GM23248 (cell line): ENCODE data around the gene LPCAT2.

Experiments
- EZH2 ChIP-seq: fragments of 200-600 bp; sonication (generic); IDR thresholded peaks from 2 replicates; pipeline ENCODE4 v1.6.1; 2018; ENCODE audit warnings: antibody characterized with exemption, mild to moderate bottlenecking; ENCODE audit not compliant: insufficient read depth, poor library complexity, severe bottlenecking
- EZH2phosphoT487 ChIP-seq: fragments of 200-600 bp; sonication (generic); IDR thresholded peaks from 2 replicates; pipeline ENCODE4 v1.6.1; 2018; ENCODE audit warnings: antibody characterized with exemption, moderate library complexity, mild to moderate bottlenecking, low read depth; ENCODE audit not compliant: insufficient read depth

DNA sequence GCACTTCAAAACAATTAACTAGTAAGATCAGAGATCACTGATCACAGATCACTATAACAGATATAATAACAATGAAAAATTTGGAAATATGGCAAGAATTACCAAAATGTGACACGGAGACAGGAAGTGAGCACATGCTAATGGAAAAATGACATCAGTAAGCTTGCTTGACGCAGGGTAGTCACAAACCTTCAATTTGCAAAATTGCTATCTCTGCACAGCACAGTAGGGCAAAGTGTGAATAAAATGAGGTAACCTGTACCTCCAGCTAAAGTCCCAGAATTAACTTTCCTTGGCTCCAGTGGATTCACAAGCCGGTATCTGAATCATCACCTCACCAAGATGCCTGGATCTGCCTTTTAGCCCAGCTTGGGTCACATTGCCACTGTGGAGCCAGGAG is 34.1 kb upstream of the LPCAT2 start:
- TF ChIP-seq EZH2phosphoT487: no peak
- TF ChIP-seq EZH2: no peak
